ENCODE measurements around the gene HPS4.

DNA sequence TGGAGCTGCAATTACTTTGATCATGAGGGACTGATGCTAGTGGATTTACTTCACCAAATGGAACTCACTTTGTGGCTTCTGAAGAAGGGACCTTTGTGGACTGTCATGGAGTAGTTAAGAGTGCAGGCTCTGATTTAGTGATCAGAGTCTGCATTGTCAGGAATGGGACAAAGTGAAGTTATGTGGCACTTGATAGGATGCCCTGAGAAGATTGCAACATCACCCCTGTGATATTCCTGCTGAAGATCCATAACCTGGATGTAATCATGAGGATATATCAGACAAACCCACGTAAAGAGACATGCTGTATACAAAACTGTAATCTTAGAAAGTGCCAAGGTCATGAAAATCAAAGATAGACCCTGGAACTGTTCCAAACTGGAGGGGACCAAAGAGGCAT, 30.3 kb upstream of the HPS4 start:
- TF ChIP-seq, protein P1, sequence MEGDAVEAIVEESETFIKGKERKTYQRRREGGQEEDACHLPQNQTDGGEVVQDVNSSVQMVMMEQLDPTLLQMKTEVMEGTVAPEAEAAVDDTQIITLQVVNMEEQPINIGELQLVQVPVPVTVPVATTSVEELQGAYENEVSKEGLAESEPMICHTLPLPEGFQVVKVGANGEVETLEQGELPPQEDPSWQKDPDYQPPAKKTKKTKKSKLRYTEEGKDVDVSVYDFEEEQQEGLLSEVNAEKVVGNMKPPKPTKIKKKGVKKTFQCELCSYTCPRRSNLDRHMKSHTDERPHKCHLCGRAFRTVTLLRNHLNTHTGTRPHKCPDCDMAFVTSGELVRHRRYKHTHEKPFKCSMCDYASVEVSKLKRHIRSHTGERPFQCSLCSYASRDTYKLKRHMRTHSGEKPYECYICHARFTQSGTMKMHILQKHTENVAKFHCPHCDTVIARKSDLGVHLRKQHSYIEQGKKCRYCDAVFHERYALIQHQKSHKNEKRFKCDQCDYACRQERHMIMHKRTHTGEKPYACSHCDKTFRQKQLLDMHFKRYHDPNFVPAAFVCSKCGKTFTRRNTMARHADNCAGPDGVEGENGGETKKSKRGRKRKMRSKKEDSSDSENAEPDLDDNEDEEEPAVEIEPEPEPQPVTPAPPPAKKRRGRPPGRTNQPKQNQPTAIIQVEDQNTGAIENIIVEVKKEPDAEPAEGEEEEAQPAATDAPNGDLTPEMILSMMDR (IDR thresholded peaks at IDR 0.05), result no peak
- no peak for TF ChIP-seq POLR2AphosphoS5 (IDR thresholded peaks at IDR 0.05)
- no peak for TF ChIP-seq EP300 (IDR thresholded peaks at IDR 0.05)
- no peak for TF ChIP-seq POLR2A (IDR thresholded peaks at IDR 0.05)

Data from stomach (tissue), 4 donors.